ENCODE data around the gene JMJD7. TPM values are rescaled to one million over a fixed set of nuclear protein-coding genes. Genes with fewer than 3 reads are reported as not detected.
"Not testable (repeated sequence)": the region's sequence is repeated elsewhere in the genome, so short reads cannot be mapped to it uniquely, and the experiment has no call there.

Gene JMJD7
- polyA plus RNA-seq, 5 donors: 12.2 to 14.4 (median 13.0) TPM

DNA sequence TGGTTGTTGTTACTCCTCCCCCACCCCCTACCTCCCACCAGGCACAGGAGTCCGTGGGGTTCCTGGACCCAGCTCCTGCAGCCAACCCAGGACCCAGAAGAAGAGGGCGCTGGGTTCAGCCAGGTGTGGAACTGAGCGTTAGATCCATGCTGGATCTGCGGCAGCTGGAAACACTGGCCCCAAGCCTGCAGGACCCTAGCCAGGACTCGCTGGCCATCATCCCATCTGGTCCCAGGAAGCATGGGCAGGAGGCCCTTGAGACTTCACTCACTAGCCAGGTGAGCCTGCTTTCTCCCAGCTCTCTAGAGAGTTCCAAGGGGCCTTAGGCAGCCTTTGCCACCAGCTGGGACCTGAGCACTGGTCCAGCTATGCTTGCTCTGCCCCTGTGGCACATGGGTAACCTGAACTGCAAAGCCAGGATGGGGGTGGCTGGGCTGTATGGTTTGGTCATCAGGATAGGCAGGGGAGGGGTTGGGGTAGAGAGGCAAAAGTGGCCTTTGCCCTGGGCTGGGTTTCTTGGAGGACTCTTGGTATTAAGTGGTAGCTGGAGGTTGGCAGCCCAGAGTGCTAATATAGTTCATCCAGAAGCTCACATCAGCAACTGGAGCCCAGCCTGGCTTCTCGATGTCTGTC, 7.0 kb upstream of the JMJD7 start:
- no peak for DNase-seq

DNA sequence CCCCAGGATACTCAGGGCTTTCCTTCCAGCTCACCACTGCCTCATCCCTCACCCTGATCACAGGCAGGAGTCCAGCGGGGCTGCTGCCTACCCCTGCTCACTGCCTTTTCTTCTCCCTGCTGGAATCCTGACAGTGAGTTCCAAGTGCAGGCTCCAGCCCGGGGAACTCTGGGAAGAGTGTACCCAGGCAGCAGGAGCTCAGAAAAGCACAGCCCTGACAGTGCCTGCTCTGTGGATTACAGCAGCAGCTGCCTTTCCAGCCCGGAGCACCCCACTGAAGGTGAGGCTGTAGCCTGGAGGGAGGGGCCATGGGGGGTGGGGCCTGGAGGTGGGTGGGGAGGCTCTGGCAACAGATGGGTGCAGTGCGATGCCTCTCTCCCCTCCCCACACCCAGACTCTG, 6.1 kb upstream of the JMJD7 start:
- no peak for DNase-seq

DNA sequence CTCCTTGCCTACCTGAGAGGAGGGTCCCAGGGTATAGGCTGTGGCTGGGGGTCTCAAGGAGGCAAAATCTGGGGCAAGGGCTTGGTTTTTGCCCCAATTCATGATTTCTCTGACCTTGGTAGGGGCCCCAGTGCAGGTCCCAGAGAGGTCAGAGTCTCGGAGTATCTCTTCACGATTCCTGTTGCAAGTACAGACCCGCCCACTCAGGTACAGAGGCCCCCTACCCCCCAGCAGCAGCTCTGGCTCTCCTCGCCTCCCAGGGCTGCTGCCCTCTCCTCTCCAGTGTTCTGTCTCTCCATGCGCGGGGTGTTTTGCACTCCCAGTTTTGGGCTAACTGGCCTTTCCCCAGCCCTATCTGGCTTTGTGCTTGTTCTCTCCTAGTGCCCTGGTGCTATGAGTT, 5.4 kb upstream of the JMJD7 start:
- DNase-seq: no peak

DNA sequence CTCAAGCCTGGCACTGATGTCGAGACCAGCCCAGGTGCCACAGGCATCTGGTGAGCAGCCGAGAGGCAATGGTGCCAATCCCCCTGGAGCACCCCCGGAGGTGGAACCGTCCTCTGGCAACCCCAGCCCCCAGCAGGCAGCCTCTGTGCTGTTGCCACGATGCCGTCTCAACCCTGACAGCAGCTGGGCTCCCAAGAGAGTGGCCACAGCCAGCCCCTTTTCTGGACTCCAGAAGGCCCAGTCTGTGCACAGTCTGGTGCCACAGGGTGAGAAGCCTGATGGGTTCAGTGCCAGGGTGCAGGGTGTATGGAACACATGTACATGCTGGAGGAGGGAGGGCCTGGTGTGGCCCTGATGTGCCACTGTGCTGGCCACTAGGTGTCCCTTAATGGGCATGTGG, 4.9 kb upstream of the JMJD7 start:
- DNase-seq: no peak

DNA sequence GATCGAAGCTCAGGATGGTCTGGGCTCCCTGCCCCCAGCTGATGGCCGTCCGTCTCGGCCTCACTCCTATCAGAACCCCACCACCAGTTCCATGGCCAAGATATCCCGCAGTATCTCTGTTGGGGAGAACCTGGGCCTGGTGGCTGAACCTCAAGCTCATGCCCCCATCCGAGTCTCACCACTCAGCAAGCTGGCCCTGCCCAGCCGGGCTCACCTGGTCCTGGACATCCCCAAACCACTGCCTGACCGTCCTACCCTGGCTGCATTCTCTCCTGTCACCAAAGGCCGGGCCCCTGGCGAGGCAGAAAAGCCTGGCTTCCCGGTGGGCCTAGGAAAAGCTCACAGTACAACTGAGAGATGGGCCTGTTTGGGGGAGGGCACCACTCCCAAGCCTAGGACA, 4.4 kb upstream of the JMJD7 start:
- DNase-seq: no peak

DNA sequence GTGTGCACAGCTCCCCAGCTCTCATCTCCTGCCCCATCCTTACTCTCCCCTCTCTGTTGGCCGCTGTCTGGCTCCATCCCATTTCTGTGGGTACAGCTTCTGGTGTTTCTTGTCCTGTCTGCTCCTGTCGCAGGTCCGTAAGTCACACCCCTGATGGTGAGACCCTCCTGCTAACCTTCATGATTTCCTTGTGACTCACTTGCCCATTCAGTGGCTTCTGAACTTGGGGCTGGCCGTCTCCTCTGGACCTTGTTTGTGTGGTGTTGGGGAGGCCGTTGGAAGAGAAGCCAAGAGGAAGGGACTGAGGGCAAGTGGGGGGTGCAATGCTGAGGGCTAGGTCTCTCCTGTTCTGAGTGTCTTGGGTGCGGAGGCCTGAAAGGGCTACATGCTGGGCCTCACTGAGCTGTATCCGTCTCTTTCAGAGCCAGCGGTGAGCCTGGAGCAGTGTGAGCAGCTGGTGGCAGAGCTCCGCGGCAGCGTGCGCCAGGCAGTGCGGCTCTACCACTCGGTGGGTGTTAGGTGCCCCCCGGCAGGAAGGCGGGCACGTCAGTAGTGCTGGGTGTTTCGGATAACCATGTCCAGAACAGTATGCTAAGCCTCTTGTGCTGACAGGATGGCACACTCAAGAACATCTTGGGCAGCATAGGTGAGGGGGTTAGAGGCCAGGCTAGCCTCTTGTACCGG, 3.7 kb upstream of the JMJD7 start:
- DNase-seq: no peak

DNA sequence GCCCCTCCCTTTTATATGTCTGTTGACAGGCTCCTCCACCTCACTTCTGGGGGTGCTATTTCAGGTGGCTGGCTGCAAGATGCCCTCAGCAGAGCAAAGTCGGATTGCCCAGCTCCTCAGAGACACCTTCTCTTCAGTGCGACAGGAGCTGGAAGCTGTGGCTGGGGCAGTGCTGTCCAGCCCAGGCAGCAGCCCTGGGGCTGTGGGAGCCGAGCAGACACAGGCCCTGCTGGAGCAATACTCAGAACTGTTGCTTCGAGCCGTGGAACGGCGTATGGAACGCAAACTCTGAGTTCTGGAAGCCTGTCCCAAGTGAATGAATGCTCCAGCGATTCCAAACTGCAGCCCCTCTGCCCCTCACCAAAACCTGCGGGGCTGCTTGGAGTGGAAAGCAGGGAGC, 2.7 kb upstream of the JMJD7 start:
- DNase-seq: no peak

DNA sequence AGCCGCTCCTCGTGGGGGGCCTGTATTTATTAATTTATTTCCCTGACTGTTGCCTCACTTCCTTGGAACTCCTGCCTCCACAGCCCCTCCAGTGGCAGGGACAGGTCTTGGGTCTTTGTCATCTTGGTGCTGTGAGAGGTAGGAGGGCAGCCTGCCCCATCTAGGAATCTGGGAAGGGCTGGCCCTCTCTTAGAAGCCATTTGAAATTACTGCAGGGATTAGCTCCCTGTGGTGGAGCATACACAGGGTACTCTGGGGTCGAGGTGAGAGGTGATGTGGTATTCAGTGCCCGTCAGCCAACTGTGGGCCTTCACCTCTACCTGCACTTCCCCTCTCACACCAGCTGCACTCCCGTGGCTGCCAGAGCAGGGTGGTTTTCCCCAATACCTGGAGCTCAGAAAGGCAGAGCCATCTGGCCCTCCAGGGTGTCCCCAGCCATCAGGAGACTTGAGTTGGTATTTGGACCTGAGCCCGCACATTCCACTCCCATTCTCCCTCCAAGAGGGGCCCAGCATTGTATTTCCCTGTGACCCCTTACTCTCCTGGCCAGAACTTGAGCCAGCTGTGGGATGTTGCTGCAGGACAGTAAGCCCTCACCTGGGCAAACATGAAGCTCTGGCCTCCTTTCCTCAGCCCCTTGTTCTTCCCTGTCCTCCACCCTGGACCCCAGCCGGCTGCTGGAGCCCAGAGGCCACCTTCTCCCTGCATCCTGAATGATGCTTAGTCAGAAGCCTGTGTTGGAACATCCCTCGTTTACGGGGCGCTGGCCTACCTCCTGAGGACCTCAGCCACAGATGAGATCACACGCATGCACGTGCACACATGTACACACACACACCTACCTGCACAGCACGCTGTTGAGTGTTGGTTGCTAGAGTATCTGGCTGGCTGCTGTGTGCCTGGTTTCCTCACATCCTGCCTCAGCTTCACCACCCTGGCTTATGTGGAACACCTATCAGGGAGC, 2.0 kb upstream of the JMJD7 start:
- no peak for DNase-seq

DNA sequence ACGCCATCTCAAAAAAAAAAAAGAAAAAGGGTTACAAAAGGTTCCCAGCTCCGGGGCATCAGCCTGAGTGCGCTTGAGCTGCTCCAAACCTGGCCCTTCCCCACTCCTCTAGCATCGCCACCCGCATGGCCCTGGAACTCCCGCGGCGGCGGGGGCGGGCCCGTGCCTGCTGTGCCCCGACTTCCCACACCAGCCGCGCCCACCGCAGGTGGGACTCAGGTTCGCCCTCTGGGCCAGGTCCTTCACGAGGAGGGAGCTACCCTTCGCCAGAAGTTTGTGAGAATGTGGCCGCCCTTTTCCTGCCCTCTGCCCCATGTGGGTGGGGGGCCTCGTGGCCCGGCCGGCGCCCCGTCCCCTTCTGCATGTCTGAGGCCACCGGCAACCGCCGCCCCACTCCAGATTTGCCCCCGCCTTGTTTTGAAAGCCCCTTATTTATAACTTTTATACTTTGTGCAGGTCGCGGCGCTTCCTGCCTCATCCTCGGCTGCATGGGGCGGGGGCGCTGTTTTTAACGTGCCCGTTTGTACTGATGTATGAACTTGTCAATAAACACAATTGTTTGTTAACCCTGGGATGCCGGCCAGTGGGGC, 507 bp upstream of the JMJD7 start:
- no peak for DNase-seq

DNA sequence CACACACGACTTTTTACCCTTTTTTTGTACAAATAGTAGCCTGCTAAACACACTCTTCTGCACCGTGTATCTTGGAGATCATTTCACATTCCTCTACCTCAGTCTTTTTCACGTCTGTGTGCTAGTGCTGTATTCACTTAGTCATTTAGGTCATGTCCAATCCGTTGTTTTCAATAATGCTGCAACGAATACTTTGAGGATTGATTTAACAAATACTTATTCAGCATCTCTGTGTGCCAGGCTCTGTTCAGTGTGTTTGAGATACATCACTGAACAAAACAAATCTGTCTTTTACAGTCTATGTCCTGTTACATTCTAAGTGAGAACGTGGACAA, 882 bp downstream of the JMJD7 start:
- DNase-seq: no peak

DNA sequence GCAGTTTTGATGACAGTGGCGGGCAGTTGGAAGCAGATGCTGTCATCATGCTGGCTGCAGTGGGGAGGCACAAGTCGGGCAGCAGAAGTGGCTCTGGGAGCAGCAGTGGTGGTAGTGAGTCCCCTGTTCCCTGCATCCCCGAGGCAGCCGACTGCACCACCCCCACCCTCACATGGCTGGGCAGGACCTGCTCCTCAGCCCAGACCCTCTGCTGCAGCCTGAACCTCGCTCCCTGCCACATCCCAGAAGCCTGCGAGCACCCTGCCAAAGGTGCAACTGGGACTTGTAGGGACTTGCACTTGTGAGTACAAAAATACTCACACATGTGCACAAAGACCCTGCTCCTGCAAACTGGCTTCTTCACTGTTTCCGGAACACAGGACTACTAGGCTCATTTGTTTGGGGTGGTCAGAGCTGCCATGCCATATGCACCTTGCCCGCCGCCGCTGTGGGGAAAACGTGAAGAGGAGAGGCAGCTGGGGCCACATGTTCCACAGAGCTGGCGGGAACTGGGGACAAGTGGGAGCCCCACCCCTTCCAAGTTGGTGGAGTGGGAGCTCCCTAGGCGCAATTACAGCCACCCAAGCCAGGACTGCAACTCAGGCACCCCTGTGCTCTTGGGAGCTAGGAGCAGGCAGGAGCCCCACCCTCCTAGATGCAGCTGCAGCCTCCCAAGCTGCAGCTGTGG, 2.2 kb downstream of the JMJD7 start:
- no peak for DNase-seq

DNA sequence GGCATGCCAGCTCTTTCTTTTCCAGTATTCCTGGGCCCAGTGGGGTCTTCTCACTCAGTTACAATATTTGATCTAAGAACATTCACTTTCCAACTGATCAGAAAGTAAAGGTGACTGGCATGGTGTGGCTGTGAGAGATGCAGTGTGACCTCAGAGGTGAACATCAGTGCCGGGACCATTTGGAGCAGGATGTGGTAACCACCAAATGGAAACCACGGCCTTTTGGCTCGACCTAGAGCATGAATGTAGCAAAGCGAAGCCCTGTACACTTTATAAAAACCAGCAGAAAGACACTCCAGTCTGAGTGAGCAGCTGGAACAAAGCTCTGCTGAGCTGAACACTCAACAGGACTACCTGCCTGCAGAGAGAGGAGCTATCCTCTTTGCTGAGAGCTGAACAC, 3.4 kb downstream of the JMJD7 start:
- not testable (repeated sequence) for DNase-seq

DNA sequence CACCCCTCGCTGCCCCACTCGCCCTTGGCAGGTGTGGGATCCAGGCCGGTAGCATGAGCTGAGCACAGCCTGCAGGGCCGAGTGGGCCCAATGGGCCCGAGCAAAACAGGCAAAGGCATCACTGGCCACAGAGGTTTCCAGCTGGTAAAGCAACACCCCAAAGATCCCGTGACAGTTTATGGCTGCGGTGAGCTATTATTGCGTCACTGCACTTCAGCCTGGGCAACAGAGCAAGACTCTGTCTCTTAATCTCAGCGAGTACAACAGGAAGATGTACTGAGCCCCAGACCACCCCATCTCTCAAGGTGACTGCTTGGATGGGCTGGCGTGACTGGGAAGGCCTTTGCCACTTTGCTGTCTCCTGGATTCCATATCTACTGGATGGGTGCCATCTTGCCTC, 4.3 kb downstream of the JMJD7 start:
- no peak for DNase-seq

DNA sequence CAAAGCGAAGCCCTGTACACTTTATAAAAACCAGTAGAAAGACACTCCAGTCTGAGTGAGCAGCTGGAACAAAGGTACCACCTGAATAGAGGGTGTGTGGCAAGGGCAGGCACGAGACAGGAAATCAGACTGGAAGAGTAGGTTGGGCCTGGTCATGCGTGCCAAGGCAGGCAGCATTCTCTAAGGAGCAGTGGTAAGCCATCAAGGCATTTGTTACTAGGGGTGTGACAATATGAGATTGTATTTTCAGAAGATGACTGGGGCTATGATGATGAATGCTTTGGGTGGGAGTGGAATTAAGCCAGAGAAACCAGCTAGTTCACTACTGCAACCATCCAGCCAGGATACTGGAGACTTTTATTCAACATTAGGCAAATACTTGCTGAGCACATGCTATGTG, 5.0 kb downstream of the JMJD7 start:
- DNase-seq: no peak

DNA sequence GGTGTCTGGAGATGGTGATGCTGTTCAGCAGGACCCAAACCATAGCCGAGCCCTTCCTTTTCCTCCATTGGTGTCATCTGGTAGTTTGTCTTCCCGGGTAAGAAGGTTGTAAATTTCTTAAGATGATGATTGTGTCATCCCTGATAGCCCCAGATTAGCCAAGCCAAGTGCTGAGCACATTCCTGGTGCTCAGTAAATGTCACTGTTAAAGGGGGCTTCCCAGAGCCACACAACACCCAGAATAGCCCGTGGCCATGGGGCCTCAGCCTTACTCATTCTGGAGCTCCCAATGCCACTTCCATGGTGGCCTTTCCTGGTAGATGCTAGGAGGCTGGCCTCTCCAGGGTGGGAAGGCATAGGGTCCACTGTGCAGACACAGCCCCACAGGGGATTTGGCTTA, 6.2 kb downstream of the JMJD7 start:
- DNase-seq: no peak

DNA sequence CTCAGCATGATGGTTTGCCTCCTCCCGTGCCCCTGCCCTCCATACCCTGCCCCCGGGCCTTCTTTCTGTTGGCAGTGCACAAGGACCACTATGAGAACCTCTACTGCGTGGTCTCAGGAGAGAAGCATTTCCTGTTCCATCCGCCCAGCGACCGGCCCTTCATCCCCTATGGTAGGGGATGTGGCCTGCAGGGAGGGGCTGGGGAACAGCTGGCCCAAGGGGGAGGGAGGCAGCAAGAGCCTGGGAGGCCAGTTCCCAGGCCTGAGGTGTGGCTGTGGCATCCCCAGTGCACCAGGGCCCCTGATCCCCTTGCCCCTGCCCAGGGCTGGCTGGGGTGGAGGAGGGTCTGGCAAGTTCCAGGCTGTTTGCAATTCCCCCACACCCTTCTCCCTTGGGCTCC, 8.2 kb downstream of the JMJD7 start:
- no peak for DNase-seq

DNA sequence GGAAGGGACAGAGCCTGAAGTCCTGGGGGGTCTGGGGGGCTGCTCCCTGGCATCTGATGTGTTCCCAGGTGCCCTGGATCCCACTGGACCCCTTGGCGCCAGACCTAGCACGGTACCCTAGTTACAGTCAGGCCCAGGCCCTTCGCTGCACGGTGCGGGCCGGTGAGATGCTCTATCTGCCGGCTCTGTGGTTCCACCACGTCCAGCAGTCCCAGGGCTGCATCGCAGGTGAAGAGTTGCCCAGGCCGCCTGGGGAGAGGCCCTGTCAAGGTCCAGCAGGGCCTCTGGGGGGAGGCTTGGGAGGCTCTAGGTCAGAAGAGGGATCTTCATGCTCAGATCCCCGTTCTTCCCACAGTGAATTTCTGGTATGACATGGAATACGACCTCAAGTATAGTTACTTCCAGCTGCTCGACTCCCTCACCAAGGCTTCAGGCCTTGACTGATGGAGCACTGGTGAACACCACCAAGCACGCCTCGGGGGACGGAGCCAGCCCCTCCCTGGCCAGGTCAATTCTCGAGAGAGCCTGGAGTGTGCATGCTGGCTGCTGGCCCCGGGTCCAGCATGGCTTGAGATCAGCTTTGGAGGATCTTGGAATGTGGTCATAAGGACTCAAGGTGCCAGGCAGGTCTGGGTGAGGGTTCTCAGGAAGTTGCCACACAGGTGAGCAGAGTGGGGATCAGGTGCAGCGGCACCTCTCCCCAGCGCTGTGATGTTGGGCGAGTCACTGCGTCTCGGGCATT, 9.0 kb downstream of the JMJD7 start:
- no peak for DNase-seq

DNA sequence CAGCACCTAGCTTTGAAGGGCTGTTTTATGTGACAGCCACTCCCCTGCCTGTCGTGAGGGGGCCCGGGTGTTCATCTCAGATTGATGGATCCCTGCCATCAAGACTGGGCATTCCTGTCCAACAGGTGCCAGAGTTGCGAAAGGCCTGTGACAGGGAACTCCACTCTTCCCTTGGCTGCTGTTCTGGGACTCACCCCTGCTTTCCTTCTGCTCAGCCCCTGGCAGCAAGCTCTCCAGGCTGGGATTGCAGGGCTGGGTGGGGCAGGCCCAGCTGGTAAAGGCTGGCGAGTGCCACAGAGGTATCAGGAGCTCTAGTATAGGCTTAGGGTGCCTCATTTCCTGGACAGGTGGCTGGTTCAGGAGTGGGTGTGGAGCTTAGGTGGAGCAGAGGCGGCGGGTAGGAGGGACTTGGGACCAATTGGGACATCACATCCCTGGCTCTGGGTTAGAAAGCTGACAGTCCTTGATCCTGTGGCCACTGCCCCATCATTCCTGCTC, 10.6 kb downstream of the JMJD7 start, which contains the start of gene PLA2G4B:
TSS of gene PLA2G4B (plus strand) at position 448 of the 498 bp plus-strand sequence. CDS start 67 bp downstream, outside the sequence.
- peak; percentile 72 to 74 for DNase-seq

DNA sequence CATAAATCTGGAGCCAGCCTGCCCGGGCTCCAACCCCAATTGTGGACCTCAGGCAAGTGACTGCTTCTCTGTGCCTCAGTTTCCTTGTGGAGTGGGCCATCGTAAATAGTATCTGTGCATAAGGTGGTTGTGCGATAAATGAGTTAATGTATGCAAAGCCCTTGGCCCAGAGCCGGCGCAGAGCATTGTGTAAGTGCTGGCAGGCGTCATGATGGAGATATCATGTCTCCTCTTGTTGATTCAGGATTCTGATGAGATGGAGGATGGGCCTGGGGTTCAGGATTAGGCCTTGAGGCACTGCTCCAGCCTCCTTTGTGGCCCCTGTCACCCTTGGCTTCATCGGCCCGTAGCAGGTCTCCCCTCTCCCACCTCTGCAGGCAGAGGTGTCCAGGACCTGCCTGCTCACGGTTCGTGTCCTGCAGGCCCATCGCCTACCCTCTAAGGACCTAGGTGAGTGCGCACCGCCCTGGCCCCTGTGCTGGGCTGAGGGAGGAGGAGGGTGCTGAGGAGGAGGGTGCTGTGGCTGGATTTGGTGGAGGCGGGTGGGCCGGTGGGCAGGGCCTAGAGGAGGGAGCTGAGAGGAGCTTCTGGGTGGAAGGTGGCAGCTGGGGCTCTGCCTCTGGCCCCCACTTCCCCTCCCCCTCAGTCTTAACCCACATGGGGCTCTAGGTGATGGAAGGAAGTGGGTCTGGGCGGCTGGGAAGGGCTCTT, 12.0 kb downstream of the JMJD7 start:
- DNase-seq: no peak

DNA sequence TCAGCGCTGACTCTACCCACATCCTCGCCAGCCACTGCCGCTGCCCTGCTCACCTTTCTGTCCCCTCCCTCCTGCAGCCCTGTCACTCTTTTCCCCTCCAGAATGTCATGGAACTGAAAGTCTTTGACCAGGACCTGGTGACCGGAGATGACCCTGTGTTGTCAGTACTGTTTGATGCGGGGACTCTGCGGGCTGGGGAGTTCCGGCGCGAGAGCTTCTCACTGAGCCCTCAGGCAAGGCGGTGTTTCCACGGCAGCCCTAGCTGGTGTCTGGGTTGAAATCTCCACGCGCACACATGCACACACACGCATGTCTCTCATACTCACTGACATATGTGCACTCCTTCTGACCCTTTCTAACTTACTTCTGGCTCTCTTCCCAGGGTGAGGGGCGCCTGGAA, 12.8 kb downstream of the JMJD7 start:
- no peak for DNase-seq

Measured in right lung (tissue), 5 donors.